IMR-90 (cell line): ENCODE results near the gene EPB41L3. TPM values are rescaled to one million over a fixed set of nuclear protein-coding genes. Genes with fewer than 3 reads are reported as not detected.

Experiments used
- ATAC-seq: fragments of 200-7000 bp; cut with Tn5 transposase; 2 replicates; pipeline ENCODE4 v1.9.1; 2020; ENCODE audit warnings: low read depth, mild to moderate bottlenecking, moderate library complexity
- BruUV-seq: library from RNA; stranded (reverse); fragments of 400-500 nt; replicated peaks from 2 replicates; lab custom pipeline; 2021; lab: Mats Ljungman, UMichigan
- CTCF ChIA-PET: fragments of 300-600 bp; formaldehyde crosslinking; extraction: SDS; loops from one replicate; lab custom pipeline; 2021; ENCODE audit warnings: antibody characterized with exemption; lab: Yijun Ruan, JAX
- POLR2A ChIA-PET: fragments of 300-600 bp; sonication (Branson Sonifier 250); formaldehyde crosslinking; loops from one replicate; lab custom pipeline; 2022; ENCODE audit warnings: antibody characterized with exemption; ENCODE audit not compliant: unreplicated experiment; lab: Charles Lee
- DNase-seq: peaks from one replicate; pipeline ENCODE4 v3.0.0; 2013
- H2AFZ ChIP-seq: replicated peaks from 2 replicates; pipeline ENCODE3; 2013; ENCODE audit warnings: low read length, mild to moderate bottlenecking; ENCODE audit not compliant: poor library complexity
- H2AK5ac ChIP-seq: 2 replicates; pipeline ENCODE4 v1.6.1; 2013; ENCODE audit warnings: low read depth, low read length, inconsistent platforms
- H2AK9ac ChIP-seq: replicated peaks from 2 replicates; pipeline ENCODE3; 2013; ENCODE audit warnings: mild to moderate bottlenecking, low read depth, low read length, moderate library complexity; ENCODE audit not compliant: poor library complexity
- H2BK120ac ChIP-seq: 2 replicates; pipeline ENCODE4 v1.6.1; 2013; ENCODE audit warnings: low read depth, low read length, inconsistent platforms
- H2BK15ac ChIP-seq: 3 replicates; pipeline ENCODE4 v1.6.1; 2013; ENCODE audit warnings: low read depth, low read length, inconsistent platforms
- H2BK20ac ChIP-seq: 2 replicates; pipeline ENCODE4 v1.6.1; 2013; ENCODE audit warnings: low read depth, mild to moderate bottlenecking, inconsistent platforms, low read length, moderate library complexity
- H2BK5ac ChIP-seq: 2 replicates; pipeline ENCODE4 v1.6.1; 2013; ENCODE audit warnings: mild to moderate bottlenecking, low read depth, low read length, inconsistent platforms; ENCODE audit not compliant: poor library complexity, severe bottlenecking
- H3K14ac ChIP-seq: replicated peaks from 2 replicates; pipeline ENCODE4 v1.6.1; 2013; ENCODE audit warnings: low read depth, low read length, inconsistent platforms
- H3K18ac ChIP-seq: 2 replicates; pipeline ENCODE4 v1.6.1; 2013; ENCODE audit warnings: low read depth, low read length, control low read depth
- H3K23ac ChIP-seq: 2 replicates; pipeline ENCODE4 v1.6.1; 2013; ENCODE audit warnings: low read depth, low read length, inconsistent platforms
- H3K27ac ChIP-seq: 2 replicates; pipeline ENCODE4 v1.5.1; 2013; ENCODE audit warnings: mild to moderate bottlenecking, control low read depth, low read length; ENCODE audit not compliant: insufficient read depth
- H3K27me3 ChIP-seq: 2 replicates; pipeline ENCODE4 v1.6.1; 2013; ENCODE audit warnings: low read length; ENCODE audit not compliant: control insufficient read depth, insufficient read depth
- H3K36me3 ChIP-seq: 2 replicates; pipeline ENCODE4 v1.6.1; 2013; ENCODE audit warnings: low read length, mixed read lengths; ENCODE audit not compliant: control insufficient read depth, insufficient read depth
- H3K4ac ChIP-seq: 2 replicates; pipeline ENCODE4 v1.6.1; 2013; ENCODE audit warnings: low read depth, low read length, inconsistent platforms
- H3K4me1 ChIP-seq: 2 replicates; pipeline ENCODE4 v1.6.1; 2013; ENCODE audit warnings: low read length, mixed read lengths; ENCODE audit not compliant: control insufficient read depth, insufficient read depth
- H3K4me2 ChIP-seq: 2 replicates; pipeline ENCODE4 v1.6.1; 2013; ENCODE audit warnings: low read depth, mild to moderate bottlenecking, control low read depth, low read length, moderate library complexity
- H3K4me3 ChIP-seq: 2 replicates; pipeline ENCODE4 v1.5.1; 2013; ENCODE audit warnings: low read depth, mild to moderate bottlenecking, control low read depth, low read length, moderate library complexity; ENCODE audit not compliant: insufficient read depth
- H3K56ac ChIP-seq: 2 replicates; pipeline ENCODE4 v1.6.1; 2013; ENCODE audit warnings: low read length, inconsistent platforms; ENCODE audit not compliant: insufficient read depth; ENCODE audit errors: extremely low read depth
- H3K79me1 ChIP-seq, 2 experiments: 2 replicates each; pipeline ENCODE4 v1.6.1; 2013; ENCODE audit warnings: low read length in 2 of 2, inconsistent platforms in 1 of 2, low read depth in 1 of 2
- H3K9ac ChIP-seq: 2 replicates; pipeline ENCODE4 v1.6.1; 2013; ENCODE audit warnings: low read depth, low read length, control low read depth
- H3K9me1 ChIP-seq: 2 replicates; pipeline ENCODE4 v1.6.1; 2013; ENCODE audit warnings: low read length, inconsistent platforms; ENCODE audit not compliant: insufficient read depth
- H3K9me3 ChIP-seq: 2 replicates; pipeline ENCODE4 v1.6.1; 2013; ENCODE audit warnings: low read length; ENCODE audit not compliant: control insufficient read depth, insufficient read depth
- H4K20me1 ChIP-seq: 2 replicates; pipeline ENCODE4 v1.6.1; 2013; ENCODE audit warnings: low read length, inconsistent platforms; ENCODE audit not compliant: insufficient read depth
- H4K5ac ChIP-seq: 2 replicates; pipeline ENCODE4 v1.6.1; 2013; ENCODE audit warnings: mild to moderate bottlenecking, low read depth, low read length, control low read depth
- H4K8ac ChIP-seq, 2 experiments: 2 replicates each; pipeline ENCODE4 v1.6.1; 2013; ENCODE audit warnings: low read depth in 2 of 2, low read length in 2 of 2, control low read depth in 1 of 2, inconsistent platforms in 1 of 2
- H4K91ac ChIP-seq: 2 replicates; pipeline ENCODE4 v1.6.1; 2013; ENCODE audit warnings: low read depth, low read length, inconsistent platforms; ENCODE audit not compliant: insufficient read depth
- BHLHE40 ChIP-seq: fragments of 150-350 bp; IDR thresholded peaks from 2 replicates; pipeline ENCODE4 v1.6.1; 2016; ENCODE audit warnings: mild to moderate bottlenecking, low read depth, low read length
- CEBPB ChIP-seq: IDR thresholded peaks from 2 replicates; pipeline ENCODE4 v1.6.1; 2012; ENCODE audit warnings: low read depth, low read length, improper control_type of control experiment
- ELK1 ChIP-seq: fragments of 150-350 bp; IDR thresholded peaks from 2 replicates; pipeline ENCODE4 v1.6.1; 2016; ENCODE audit warnings: low read depth, mild to moderate bottlenecking, low read length, moderate library complexity, borderline replicate concordance
- FOS ChIP-seq: fragments of 150-350 bp; IDR thresholded peaks from 2 replicates; pipeline ENCODE4 v1.6.1; 2016; ENCODE audit warnings: low read depth, low read length
- MAFK ChIP-seq: IDR thresholded peaks from 2 replicates; pipeline ENCODE4 v1.6.1; 2012; ENCODE audit warnings: low read depth, low read length, improper control_type of control experiment
- MAZ ChIP-seq: IDR thresholded peaks from 2 replicates; pipeline ENCODE4 v1.6.1; 2012; ENCODE audit warnings: low read depth, mild to moderate bottlenecking, low read length, improper control_type of control experiment, moderate library complexity, borderline replicate concordance
- MXI1 ChIP-seq: IDR thresholded peaks from 2 replicates; pipeline ENCODE4 v1.6.1; 2012; ENCODE audit warnings: low read depth, mild to moderate bottlenecking, low read length, moderate library complexity, borderline replicate concordance
- RAD21 ChIP-seq: IDR thresholded peaks from 2 replicates; pipeline ENCODE4 v1.6.1; 2012; ENCODE audit warnings: low read length, improper control_type of control experiment
- RCOR1 ChIP-seq: IDR thresholded peaks from 2 replicates; pipeline ENCODE4 v1.6.1; 2012; ENCODE audit warnings: mild to moderate bottlenecking, low read length, improper control_type of control experiment; ENCODE audit not compliant: insufficient replicate concordance
- RFX5 ChIP-seq: IDR thresholded peaks from 2 replicates; pipeline ENCODE4 v1.8.0; 2012; ENCODE audit warnings: low read depth, mild to moderate bottlenecking, low read length, moderate library complexity
- SMC3 ChIP-seq: fragments of 150-350 bp; IDR thresholded peaks from 2 replicates; pipeline ENCODE4 v1.6.1; 2016; ENCODE audit warnings: low read depth, mild to moderate bottlenecking, antibody characterized with exemption, low read length, moderate library complexity
- WGBS, 2 experiments: methylation state at CpG; one replicate each; pipeline versions ENCODE4 v1.1.5 to v1.1.7; 2013; ENCODE audit warnings: missing lambda C conversion rate in 2 of 2; ENCODE audit not compliant: insufficient read length in 1 of 2; ENCODE audit errors: extremely low coverage in 2 of 2; 5-methylcytosine and 5-hydroxymethylcytosine counted together
- dilution Hi-C: fragments of 300-500 bp; cut with HindIII; formaldehyde crosslinking; loops from one replicate; pipeline ENCODE4 v1.14.3; 2018; ENCODE audit warnings: low sequenced_read_pairs; ENCODE audit not compliant: unreplicated experiment
- in situ Hi-C: fragments of 300-500 bp; cut with MboI; formaldehyde crosslinking; loops from 3 replicates; pipeline ENCODE4 v1.14.3; 2019; ENCODE audit warnings: low sequenced_read_pairs, inconsistent platforms, mixed read lengths
- intact Hi-C: fragments of 100-400 bp; cut with micrococcal nuclease; formaldehyde crosslinking; loops from 2 replicates; pipeline ENCODE4 v1.10.0; 2022
- polyA plus RNA-seq, 3 experiments: library from polyadenylated mRNA; depleted of rRNA; stranded (reverse); fragments of >200 nt; gene quantifications; 2 replicates each; pipeline ENCODE4 v1.2.3, GENCODE V29; 2012; ENCODE audit warnings: low replicate concordance in 1 of 3
- total RNA-seq: library from RNA; depleted of rRNA; stranded (reverse); fragments of >200 nt; gene quantifications from 2 replicates; pipeline ENCODE4 v1.2.3, GENCODE V29; 2012
- TF ChIP-seq, protein P1 (sequence below): conservative IDR thresholded peaks from 2 replicates; pipeline ENCODE4 v1.5.1; 2012; ENCODE audit warnings: mild to moderate bottlenecking, low read depth, low read length, improper control_type of control experiment

Gene EPB41L3
- total and polyA plus RNA-seq, 2 of the 4 experiments (the other 2 are of a cell fraction) = 36.6 to 70.3 TPM

DNA sequence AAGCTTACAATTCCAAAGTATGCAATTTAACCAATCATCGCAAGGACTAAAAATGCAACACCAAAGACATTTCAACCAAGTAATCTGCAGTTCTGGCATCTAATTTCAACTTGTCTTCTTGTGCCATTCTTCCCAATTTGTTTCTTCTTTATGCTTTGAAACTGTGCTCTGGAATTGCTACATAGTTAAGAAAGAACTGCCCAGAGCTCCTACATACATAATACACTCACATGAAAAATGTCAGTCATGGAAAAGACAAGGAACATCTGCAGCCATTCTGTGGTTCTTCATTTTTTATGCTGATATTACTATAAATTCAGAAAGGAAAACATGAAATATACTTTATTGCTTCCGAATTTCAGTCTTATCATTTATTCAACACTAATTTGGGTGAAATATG is 4.4 kb downstream of the EPB41L3 start:
- no peaks in the 10 kb centered on the region; the same call in 1 of the 2 replicates for H3K27me3 ChIP-seq
- no peak for ATAC-seq
- no peak overlapping the region for H2BK15ac ChIP-seq
- POLR2A ChIA-PET = no interaction called here
- H3K23ac ChIP-seq = no peak overlapping the region
- no peak overlapping the region for H2AK9ac ChIP-seq
- peaks cover 6 to 10% of the 10 kb centered on the region in 2 experiments; a peak in 3 of 4 replicates for H3K79me1 ChIP-seq
- H3K4me1 ChIP-seq = no peaks in the 10 kb centered on the region
- no peak overlapping the region for H2BK120ac ChIP-seq
- no TSS peak for BruUV-seq
- H3K56ac ChIP-seq = no peak overlapping the region
- H3K14ac ChIP-seq = no peak overlapping the region
- H3K18ac ChIP-seq = no peak overlapping the region
- no peak overlapping the region for H4K8ac ChIP-seq
- in situ Hi-C loops = no loop called here
- DNase-seq = no peak
- WGBS, 2 experiments = no CpG with 5 or more reads among the region's 2 CpGs
- no peak overlapping the region for H2BK20ac ChIP-seq
- dilution Hi-C loops = no loop called here
- peaks cover 3% of the 10 kb centered on the region; the same call in 1 of the 2 replicates for H3K9me1 ChIP-seq
- H3K4me2 ChIP-seq = no peak overlapping the region
- H4K20me1 ChIP-seq = peaks cover 3% of the 10 kb centered on the region; the same call in 1 of the 2 replicates
- no peak overlapping the region for H3K4ac ChIP-seq
- CTCF ChIA-PET = interaction anchor here (0.5 kb wide), 1 partner anchor 210 kb away, joined by 6 read pairs; no protein-coding TSS in a partner anchor
- H4K91ac ChIP-seq = no peak overlapping the region
- no peak overlapping the region for H3K4me3 ChIP-seq
- intact Hi-C loops = no loop called here
- TF ChIP-seq MAFK = no peak
- TF ChIP-seq RFX5 = no peak
- TF ChIP-seq RCOR1 = no peak
- TF ChIP-seq MXI1 = no peak
- no peak for TF ChIP-seq MAZ
- no peak for TF ChIP-seq SMC3
- TF ChIP-seq RAD21 = no peak
- TF ChIP-seq BHLHE40 = no peak
- no peak for TF ChIP-seq CEBPB
- TF ChIP-seq ELK1 = no peak
- TF ChIP-seq, protein P1, sequence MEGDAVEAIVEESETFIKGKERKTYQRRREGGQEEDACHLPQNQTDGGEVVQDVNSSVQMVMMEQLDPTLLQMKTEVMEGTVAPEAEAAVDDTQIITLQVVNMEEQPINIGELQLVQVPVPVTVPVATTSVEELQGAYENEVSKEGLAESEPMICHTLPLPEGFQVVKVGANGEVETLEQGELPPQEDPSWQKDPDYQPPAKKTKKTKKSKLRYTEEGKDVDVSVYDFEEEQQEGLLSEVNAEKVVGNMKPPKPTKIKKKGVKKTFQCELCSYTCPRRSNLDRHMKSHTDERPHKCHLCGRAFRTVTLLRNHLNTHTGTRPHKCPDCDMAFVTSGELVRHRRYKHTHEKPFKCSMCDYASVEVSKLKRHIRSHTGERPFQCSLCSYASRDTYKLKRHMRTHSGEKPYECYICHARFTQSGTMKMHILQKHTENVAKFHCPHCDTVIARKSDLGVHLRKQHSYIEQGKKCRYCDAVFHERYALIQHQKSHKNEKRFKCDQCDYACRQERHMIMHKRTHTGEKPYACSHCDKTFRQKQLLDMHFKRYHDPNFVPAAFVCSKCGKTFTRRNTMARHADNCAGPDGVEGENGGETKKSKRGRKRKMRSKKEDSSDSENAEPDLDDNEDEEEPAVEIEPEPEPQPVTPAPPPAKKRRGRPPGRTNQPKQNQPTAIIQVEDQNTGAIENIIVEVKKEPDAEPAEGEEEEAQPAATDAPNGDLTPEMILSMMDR = no peak
- no peak for TF ChIP-seq FOS
- no peak overlapping the region for H2AK5ac ChIP-seq
- no peak overlapping the region for H3K9ac ChIP-seq
- H2AFZ ChIP-seq = no peak overlapping the region
- no peak overlapping the region for H2BK5ac ChIP-seq
- no peaks in the 10 kb centered on the region for H3K36me3 ChIP-seq
- no peaks in the 10 kb centered on the region for H3K9me3 ChIP-seq
- H4K5ac ChIP-seq = no peak overlapping the region
- H3K27ac ChIP-seq = no peak overlapping the region
